Fibroblast of lung (primary cell): ENCODE results near the gene CDCP2.

Source experiments
- CTCF ChIP-seq, 2 donors: IDR thresholded peaks in 1 of 2; conservative IDR thresholded peaks in 1 of 2; 1 replicate in 1 of 2; 2 replicates in 1 of 2; pipeline ENCODE4 v1.5.1; 2011 to 2012; ENCODE audit warnings: low read length in 2 of 2, control low read depth in 1 of 2, inconsistent platforms in 1 of 2, low read depth in 1 of 2, mild to moderate bottlenecking in 1 of 2
- EZH2 ChIP-seq: IDR thresholded peaks from 2 replicates; pipeline ENCODE4 v1.5.1; 2012; ENCODE audit warnings: low read length, control low read depth, mild to moderate bottlenecking; ENCODE audit errors: missing control alignments

- TF ChIP-seq EZH2 (no peak), CTCF (conservative IDR thresholded peaks at IDR 0.05 in 1 of 2, IDR thresholded peaks at IDR 0.05 in 1 of 2; ENCODE audit: low read depth in 1 of 2, low read length in 2 of 2) (no peak)
These were observed 28.0 kb upstream of the CDCP2 start for GRCh38 chr1:54180701-54181360.
